Activated CD4-positive, alpha-beta T cell treated with anti-CD3 and anti-CD28 coated beads, Interleukin-2, amount 50 U/mL, for 4 hours (primary cell): Measurements from ENCODE around the gene VILL.
"Not testable (repeated sequence)": the region's sequence is repeated elsewhere in the genome, so short reads cannot be mapped to it uniquely, and the experiment has no call there.

ENCODE experiments used
- DNase-seq, 2 experiments: peaks; one replicate each; pipeline ENCODE4 v3.0.0-alpha.2; 2020

Gene VILL

DNA sequence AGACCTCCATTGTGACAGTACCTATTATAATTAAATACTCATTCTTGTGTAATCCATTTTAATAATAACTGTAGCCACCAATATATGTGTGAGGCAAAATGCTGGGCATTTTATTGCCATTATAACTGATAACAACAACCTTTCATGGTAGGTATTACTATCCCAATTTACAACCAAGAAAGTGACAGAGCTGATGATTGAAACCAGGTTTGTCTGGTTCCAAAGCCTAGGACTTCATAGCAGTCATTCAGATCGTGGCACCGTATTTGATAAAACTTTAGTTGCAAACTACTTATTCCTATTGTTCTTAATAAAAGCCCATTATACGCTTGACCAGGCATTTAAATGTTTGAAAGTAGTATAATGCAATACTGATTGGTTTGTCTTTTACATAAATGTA is 26.4 kb upstream of the VILL start:
- no peak for DNase-seq

DNA sequence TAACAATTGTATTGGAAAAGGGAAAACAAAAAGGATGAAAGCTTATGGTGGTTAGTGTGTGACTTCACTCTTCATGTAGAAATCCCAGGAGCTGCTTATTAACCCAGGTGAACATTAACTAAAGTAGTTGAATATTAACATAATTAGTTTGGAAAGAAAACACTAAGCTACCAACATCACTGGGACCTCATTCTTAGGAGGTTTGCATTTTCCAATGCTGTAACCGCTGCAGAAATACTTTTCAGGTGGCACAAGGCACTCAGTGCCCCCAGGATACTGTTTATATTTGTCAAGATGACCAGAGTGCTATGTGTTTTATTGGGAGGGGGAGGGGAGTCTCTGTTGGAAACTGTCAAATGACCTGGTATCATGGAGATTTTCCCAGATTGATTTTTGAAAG is 25.9 kb upstream of the VILL start:
- DNase-seq = no peak

DNA sequence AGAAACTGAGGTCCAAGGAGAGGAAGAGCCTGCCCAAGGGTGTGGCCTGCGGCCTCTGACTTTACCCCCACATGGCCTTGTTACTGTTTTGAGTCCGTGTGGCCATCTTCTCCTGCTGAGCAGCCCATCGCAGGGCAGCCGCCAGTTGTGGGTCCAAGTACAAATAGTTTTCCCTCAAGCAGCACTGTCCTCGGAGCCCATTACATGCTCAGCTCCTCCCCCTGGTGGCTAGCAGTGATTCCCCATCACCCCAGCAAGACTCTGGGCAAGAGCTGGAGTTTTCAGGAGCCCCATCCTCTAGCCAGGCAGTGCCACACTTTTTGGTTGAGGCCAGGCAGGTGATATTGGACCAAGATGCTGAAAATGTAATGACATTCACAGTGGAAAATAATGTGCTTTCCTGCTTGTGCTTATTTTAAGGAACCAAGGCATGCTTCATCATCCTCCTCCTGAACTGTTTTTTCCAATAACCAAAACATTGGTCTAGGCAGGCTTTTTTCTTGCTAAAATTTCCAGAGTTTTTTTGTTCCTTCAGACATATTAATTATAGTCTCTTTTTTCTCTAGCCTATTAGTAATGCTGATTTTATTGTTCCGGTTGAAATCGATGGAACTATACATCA is 23.2 kb upstream of the VILL start:
- DNase-seq = peak; percentile 53 to 55

DNA sequence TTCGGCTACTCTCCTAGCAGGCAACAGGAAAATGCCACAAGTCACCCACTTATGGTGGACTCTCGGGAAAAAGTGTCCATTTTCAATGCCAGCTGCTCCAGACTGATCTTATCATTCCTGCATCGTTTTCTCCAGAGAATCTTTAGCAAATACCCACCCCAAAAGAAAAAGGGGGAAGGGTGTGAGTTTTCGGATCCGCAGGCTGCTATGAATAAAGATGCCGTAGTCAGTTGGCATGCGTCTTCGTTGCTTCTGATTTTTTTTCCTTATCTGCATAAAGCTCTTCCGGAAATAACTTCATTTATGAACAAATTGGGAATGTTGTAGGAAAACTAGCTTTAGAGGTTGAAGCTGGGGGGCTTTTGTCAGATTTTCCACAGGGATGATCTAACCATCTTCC is 22.4 kb upstream of the VILL start:
- DNase-seq = no peak

DNA sequence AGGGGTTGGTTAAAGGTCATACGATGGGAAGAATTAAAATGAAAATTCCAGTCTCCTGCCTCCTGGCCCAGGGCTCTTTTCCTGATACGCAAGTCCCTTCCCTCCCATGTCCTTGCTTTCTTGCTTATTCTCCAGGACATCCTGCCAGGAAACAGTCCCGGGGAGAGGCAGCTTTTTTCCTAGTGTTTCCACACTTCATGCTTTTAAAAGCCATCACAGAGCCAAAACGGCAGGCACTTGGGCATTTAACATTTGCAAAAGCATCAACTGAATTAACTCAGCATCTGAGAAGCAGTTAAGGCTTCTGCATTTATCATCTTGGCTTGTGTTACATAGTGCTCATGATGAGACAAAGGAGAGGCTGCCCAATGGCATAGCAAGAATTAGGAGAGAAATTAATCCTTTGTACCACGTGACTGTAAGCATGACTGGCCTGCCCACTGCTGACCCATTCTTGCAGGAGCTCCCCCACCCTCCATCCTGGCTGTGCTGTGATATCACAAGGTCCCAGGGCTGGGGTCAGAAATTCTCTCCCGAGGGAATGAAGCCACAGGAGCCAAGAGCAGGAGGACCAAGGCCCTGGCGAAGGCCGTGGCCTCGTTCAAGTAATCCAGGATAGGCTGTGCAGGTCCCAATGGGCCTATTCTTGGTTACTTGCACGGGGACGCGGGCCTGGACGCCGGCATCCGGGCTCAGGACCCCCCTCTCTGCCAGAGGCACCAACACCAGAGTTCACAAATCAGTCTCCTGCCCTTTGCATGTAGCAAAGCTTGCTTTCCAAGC is 21.6 kb upstream of the VILL start:
- DNase-seq = no peak

DNA sequence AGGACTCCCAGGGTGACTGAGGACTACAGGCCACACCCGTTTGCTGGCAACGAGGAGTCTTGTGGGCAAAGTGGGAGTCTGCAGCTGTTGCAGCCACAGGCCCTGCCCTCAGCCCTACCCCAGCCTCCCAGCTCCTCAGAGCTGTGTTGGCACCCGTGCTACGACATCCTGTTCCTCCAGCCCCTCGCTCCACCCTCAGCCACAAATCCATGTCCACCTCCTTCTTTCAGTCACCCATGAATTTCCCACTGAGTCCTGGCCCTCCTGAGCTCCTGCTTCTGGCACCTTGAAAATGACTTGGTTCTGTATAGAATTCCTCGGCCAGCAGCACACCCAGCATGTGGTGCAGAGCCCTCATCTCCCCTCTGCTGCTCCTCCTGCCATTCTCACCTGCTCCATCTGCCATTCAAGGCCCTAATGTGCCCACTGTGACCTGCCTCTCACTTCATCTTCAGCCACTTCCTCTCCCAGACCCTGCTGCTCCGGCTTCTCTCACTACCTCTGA is 20.9 kb upstream of the VILL start:
- no peak for DNase-seq

DNA sequence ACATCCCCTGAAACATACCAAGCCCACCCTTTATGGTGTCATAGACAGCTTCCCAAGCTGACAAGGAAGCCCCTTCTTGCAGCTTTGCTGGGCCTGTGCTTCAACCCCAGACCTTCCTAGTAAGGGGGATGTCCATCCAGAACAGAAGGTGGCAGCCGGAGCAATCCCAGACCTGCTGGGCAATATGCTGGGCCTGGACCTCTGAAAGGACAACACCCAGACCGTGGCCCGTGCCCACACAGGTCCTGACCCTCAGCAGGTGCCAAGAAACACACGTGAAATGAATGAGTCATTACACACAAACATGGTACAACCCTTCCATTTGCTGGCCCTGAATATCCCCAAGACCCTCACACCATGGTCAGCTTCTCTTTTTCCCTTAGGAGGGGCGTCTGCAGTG is 19.8 kb upstream of the VILL start:
- no peak for DNase-seq

DNA sequence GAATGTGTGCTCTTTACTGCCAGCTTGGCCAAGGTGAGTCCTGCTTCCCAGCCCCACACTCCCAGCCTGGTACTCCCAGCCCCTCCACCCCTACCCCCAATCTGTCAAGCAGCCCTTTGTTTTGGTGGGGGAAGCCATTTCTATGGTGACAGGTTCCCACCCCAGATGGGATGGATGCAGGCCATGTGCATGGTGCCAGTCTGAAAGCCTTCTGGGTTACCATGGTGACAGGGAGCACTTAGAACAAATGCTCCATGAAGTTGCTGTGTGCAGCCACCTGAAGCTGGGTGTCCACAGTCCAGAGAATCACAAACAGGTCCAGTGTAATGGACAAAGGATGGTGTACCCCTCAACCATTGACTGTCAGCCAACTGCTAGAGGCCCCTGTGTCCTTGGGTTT is 19.1 kb upstream of the VILL start:
- no peak for DNase-seq

DNA sequence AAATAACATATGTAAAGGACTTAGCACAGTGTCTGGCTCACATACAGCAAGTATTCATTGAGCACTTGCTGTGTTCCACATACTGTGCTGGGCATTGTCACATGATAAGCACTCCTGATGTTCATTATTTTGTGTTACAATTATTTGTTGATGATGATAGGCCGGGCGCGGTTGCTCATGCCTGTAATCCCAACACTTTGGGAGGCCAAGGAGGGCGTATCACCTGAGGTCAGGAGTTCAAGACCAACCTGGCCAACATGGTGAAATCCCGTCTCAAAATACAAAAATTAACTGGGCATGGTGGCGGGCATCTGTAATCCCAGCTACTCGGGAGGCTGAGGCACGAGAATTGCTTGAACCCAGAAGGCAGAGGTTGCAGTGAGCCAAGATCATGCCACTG is 18.5 kb upstream of the VILL start:
- not testable (repeated sequence) for DNase-seq

DNA sequence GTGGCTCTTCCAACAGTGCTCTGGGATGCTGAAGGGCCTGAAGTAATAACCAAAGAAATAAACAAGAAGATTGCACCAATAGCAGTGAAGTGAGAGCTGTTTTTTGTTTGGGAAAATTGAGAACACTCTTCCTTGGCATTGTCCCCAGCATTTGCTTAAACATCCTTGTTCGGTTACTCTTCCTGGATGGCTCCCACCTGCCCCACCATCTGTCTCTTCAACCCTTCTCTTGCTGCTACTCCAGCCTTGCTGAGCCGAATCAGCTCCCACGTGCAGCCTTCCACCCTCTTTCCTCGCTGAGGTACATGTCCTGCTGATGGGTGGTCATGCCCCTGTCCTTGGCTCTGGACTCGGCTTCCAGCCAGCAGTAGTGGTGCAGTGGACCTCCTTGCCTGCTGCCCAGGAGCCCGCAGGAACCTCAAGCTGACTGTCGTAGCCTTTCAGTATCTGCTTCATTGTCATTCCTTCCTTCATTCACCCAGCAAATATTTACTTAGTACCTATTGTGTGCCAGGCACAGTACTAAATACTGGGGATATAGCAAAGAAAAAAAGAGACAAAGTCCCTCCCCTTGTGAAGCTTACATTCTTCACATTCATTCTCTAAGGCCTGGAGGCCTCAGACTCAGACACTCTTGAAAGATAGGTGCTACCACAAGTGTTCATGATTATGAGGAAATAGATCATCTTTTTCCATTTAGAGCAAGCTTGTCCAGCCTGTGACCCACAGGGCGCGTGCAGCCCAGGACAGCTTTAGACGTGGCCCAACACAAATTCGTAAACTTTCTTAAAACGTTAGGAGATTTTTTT is 17.1 kb upstream of the VILL start:
- no peak for DNase-seq

DNA sequence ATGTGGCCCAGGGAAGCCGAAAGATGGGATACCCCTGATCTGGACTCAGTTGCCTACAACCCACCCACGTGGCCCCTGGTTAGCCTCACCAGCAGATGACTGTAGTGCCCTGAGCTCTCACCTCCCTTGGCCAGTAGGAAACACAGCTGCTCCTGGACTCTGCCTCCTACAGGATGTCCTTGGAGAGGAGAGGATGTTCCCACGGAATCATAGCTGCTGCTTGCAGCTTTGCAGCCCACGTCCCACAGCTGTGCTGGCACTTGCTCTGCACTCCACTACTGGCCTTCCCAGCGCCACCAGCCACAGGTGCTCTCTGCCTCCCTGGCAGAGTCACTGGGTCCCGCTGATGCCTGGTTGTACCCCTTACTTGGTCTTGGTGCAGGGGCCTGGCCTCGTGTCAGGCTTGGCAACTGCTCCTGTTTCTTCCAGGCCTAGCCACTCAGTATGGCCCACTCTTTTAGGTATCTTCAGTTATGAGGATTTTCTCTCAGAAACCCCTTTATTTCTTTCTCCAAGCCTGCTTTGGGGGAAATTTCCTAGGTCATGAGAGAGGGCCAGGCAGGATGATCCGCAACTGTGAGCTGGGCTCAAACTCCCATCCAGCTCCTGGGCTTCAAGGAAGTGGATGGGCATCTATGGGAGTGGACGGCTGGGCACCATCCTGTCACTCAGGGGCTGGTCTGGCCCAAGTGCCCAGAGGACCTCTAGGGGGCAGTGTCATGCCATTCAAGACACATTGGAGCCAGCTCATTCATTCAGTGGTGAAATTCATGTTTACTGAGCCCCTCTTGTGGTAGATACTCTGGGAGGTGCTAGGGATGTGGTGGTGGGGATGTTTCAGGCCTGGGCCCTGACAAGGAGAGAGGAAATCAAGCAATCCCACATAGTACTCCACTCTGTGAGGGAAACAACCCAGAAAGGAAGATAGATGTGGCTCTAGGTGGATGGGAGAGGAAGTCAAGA is 16.2 kb upstream of the VILL start:
- DNase-seq = peak; percentile 61 to 65

DNA sequence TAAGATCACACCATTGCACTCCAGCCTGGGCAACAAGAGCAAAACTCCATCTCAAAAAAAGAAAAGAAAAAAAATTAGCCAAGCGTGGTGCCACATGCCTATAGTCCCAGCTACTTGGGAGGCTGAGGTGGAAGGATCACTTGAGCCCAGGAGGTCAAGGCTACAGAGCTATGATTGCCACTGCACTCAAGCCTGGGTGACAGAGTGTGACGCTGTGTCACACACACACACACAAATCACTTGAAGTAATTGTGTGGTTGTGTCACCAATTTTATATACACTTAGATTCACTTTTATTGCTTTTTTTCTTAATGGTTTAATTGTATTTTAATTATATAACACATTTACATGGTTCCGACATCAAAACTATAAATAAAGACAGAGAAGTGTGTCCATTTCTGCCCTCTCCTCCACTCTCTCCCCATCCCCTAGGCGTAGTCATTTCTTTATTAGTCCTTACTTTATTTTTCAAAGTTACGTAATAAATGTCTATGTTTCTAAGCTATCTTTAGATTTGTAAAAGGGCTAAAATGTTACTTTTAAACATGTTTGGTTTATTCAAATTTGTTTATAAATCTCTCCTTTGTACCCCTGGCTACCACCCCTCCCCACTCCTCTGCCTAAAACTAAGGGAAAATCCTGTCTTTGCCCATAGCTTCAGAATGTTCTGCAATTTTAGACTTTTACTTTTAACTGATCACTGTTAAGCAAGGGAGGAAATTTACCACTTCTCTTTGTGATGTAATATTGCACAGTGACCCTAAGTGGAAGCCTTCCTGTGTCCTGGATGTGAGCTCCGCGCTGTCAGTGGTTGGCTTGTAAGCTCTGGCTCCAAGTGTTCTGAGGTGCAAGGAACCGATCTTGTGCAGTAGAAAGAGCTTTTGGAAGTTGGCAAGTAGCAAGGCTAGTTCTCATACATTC is 10.8 kb upstream of the VILL start:
- DNase-seq = no peak

DNA sequence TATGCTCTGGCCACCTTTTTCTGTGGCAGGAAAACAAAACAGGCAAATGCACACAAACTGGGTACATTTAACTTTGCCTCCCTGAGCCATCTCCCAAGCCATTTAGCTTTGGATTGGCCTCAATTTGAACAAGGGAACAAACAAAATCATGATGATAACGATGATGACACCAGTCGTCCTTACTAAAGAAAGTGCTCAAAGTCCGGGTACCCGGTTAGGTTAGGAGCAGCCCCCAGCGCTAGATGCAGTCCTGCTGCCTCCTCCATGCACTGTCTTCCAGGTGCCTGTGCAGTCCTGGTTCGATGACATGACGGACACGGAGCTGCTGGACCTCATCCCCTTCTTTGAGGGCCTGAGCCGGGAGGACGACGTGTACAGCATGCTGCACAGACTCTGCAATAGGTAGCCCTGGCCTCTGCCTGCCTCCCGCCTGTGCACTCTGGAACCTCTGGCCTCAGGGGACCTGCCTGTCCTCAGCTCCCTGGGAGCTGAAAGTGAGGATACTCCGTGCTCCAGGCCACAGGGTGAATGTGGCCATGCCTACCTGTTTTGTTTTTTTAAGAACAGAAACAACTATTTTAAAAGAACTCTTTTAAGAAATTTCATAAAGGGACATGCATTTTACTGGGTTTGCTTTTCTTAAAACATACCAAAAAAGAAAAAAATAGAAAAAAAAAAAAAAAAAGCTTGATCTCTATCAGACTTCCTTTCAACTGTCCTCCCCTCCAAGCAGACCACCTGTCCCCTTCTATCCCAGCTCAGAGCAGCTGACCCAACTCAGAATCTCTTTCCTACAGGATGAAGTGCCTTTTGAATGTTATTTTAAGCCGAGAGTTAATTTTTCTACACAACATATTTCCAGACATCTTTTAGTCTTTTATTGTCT is 9.9 kb upstream of the VILL start:
- no peak for DNase-seq

DNA sequence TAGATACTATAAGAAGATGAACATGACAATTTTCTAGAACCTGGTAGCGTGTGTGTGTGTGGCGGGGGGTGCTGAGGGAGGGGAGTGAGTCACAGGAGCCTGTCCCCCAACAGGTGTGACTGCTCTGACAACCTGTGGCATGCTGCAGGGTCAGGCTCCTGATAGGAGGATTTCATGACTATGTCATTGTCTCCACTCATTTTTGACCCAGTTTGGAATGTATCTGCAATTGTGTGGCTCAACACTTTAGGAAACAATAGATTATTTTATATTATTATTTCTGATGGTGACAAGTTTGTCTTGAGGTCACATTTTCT is 9.3 kb upstream of the VILL start:
- DNase-seq = no peak

DNA sequence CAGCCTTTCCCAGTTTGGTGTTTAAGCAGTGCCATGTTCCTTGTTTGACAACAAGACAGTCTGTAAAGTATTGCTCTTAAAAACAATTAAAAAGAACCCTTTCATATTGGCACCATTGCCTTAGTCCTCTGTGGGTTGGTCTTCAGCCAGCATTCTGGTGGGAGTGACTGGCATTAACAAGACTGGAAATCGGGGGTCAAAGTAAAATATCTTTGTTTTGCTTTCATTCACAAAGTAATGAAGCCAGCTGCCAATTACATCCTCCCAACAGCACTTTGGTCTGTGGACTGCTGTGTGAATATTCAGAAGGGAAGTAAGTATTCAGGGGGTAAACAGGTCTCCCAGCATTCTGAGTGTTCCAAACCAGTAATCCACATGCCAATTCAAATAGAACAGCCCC is 8.3 kb upstream of the VILL start:
- no peak for DNase-seq

DNA sequence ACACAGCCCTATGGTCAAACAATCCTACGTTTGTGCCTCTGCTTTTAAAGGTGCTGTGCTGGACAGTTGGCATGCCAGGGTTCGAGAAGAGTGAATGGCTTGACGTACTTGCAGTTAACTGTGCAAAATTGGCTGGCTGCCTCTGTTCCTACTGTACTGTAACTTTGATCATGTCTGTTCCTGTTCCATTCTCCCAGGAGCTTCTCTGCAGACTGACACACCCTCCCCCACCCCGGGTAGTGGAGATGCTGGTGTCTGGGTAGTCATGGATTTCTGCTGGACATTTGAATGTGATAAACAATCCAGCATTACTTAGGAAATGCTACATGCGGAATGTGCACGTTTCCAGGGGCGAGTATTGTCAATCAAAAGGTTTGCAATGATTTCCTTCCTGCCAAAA is 6.5 kb upstream of the VILL start:
- DNase-seq = no peak

DNA sequence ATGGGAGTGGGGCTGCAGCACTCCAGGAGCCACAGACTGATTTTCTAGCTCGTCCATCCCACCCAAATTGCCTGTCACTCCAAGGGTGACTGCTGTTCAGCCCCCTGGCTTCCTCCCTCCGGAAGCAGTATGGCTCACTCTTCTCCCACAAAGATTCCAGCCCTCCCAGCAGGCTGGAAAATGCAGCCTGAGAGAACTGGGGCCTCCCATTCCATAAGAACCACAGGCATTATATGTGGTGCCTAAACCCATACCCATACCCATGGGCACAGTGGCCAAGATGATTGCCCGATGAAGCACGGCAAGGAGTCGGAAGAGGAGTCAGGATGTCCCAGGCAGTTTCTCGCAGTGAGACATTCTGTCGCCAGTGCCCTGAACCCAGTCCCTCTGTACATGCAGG is 6.0 kb upstream of the VILL start:
- DNase-seq = no peak

DNA sequence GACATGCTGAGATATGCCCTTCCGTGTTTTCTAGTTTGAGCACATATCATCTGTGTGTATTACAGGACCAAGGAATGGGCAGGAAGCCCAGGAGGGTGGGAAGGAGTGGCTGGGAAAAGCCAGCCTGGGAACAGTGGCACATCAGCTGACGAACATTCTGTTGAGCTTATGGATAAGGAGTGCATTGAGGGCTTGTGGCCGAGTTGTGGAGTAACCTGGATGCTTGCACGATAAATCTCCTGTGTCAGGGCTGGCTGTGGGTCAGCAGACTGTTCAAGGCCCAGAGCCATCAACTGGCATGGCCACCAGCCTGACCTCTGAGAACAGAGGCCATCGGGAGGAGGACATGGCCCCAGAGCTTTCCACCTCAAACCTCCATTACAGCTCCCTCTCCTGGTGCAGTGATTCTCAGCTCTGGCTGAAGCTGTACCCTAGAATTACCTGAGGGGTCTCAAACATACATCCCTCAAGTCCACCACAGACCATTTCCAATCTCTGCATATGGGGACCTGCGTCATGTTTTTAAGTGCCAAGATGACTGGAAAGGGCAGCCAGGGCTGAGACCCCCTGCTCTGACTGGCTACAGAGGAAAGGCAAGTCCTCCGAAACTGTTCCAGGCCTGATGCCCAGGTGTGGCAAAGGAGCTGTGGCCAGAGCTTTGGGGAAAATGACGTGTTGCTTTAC is 4.8 kb upstream of the VILL start:
- DNase-seq = no peak

DNA sequence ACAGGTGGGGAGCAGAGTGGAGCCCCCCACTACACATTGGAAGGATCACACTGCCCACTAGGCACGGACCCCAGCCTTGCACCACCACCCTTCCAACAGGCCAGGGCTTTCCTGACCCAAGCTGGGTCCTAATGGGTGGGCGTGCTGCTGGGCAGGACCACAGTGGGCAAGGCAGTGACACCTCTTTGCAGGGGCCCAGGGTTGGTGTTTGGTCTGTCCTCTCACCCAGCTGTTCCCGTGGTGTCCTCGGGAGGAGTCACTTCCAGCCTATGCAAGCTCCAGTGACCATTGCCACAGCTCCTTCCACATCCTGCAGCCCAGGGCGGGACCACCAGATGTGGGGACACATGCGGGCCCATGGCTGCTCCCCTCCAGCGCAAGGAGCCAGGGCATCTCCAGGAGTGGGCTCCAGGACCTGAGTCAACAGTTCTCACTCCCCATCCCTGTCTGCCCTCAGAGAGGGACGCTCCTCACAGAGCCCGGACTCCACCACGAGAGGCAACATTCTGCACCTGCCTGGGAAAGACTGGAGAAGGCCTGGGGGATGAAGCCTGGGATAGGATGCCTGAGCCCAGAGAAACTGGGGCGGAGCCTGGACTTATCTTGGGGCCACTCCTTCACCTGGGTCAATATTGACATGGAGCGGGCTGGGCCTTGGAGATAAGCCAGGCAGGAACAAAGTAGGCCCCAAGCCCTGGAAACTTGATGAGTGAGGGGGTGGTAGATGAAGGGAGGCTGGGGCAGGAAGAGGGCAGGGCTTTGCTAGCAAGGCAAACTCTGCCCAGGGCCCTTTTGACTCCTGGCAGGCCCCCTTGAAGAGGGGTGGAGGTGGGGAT is 3.9 kb upstream of the VILL start:
- DNase-seq = no peak
